G401.6 (cell line): ENCODE measurements around the gene PPP2R5D.
A peak's percentile ranks its signal among the peaks of the same experiment; 100 is the strongest.

Experiments
- FAIRE-seq: peaks from 2 replicates; lab custom pipeline; 2012; peaks lifted over from hg19 to GRCh38; lab: Jason Lieb, UNC

The PPP2R5D gene

DNA sequence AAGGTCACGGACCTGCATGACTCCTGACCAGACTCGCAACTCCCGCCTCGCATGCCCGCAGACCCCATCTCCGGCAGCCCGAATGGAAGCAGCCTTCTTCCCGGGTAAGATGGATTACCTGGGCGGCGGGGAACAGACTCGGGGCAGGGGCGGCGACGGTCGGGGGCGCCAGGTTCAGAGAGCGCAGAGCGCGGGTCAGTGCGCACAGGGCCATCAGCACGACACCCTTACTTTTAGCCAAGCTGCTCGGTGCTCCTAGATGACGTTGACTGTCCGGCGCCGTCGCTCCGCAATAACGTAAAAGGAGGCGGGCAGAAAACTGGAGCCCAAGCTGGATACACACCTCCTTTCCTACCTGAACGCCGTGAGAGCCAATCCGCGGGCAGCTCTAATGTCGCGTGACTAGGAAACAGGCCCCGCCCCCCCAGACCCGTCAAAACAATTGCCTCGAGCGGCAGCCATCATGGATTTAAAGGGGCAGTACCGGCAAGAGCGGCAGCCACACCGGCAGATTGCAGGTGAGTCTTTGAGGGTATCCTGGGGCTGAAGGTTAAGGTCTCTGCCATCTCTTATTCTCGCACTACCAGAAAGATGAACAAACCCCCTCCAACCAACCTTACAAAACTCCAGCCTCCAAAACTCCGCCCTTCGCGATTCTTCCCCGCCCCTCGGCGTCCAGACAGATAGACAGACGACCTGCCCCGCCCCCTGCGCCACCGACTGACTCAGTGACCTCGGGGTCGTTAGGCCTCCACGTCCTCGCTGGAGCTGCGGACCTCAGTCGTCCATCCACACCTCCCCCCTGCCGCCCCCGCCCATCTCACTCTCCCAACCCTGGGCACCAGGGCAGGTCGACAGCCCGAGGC is 75.0 kb downstream of the PPP2R5D start, which contains the start of the genes KLC4 and MRPL2:
TSS of gene KLC4 (plus strand) at position 464 of the 866 bp plus-strand sequence. CDS start 1,705 bp downstream, outside the sequence.
TSS of gene MRPL2 (minus strand) at position 267 of the 866 bp plus-strand sequence. CDS start at position 214, 53 bp downstream.
- FAIRE-seq, result peak; percentile 90

DNA sequence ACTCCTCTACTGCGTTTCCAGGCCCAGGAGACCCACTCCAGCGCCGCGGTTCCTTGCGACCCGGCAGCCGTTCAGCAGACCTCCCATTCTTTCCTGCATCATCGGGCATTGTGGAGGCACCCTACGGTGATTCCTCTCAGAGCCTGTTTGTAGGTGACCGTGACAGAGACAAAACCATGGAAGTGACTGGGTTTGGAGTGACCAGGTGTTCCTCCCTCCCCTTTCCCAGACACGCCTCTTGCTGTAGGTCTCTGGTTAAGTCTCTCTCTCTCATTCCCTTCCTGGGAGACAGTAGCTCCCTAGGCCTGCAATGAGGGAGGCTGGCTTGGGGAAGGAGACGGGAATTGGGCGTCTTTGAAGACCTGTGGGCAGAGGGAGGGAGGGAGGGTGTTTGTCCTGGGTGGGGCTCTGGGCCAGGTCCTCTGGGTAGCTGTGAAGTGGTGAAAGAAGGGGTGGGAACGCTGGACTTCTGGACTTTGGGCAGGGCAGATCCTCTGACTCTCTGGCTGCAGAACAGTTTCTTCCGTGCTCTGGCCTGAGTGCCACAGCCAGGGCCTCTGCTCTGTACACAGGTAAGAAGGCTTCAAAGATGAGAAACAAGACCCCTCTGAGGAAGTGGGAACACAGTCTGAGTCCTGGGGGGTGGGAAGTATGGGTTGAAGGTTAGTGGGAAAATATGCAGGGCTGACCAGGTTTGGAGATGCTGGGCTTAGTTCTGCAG is 75.8 kb downstream of the PPP2R5D start:
- FAIRE-seq, result no peak

DNA sequence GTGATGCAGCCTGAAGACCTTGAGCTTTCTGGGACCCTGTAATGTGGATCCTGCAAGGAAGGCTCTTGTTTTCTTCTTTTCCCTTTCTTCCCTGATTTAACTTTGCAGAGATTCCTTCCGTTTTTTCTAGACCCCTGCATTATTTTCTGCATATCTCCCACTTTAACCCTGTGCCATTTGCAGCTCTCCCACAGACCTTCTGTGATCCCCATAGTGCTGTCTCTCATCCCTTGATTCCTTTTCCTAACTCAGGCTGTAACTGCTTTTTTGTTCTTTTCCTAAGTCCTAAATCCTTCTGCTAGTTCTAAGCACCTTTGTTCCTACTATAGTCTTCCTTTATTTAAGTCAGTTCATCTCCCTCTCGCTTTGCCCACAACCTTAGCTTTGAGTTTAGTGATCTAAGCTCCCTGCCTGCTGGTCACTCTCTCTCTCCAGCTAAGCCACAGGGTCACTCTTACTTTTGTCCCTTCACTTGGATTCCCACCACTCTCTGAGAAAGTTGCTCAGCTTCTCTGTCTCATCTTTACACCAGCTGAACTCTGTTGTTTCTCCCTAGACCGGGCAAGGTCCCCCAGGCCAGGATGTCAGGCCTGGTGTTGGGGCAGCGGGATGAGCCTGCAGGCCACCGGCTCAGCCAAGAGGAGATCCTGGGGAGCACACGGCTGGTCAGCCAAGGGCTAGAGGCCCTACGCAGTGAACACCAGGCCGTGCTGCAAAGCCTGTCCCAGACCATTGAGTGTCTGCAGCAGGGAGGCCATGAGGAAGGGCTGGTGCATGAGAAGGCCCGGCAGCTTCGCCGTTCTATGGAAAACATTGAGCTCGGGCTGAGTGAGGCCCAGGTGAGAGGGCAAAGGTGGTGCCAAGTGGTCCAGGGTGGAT is 76.6 kb downstream of the PPP2R5D start:
- FAIRE-seq, result no peak

DNA sequence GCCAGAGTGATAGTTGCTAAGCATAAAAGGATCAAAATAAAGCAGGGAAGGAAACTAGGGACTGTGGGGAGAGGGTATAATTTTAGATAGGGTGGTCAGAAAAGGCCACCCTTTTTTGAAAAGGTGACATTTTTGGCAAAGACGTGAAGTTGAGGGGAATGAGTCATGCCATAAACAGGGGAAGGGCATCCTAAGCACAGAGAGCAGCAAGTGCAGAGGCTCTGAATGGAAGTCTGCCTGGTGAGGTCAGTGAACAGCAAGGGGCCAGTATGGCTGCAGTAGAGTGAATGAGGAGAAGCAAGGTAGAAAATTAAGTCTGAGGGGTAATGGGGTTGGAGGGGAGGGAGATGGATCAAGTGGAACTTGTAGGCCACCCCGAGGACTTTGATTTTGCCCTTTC is 77.5 kb downstream of the PPP2R5D start:
- no peak for FAIRE-seq
